H1 (cell line): ENCODE results near the gene BTG2. TPM values are rescaled to one million over a fixed set of nuclear protein-coding genes. Genes with fewer than 3 reads are reported as not detected.

ENCODE experiments used
- EGR1 ChIP-seq: IDR thresholded peaks from 2 replicates; pipeline ENCODE4 v1.6.1; 2011; ENCODE audit warnings: low read depth, low read length, borderline replicate concordance
- NRF1 ChIP-seq: IDR thresholded peaks from 2 replicates; pipeline ENCODE4 v1.6.1; 2011; ENCODE audit warnings: mild to moderate bottlenecking, low read depth, low read length, improper control_type of control experiment
- RAD21 ChIP-seq, 2 experiments: IDR thresholded peaks in 1 of 2; conservative IDR thresholded peaks in 1 of 2; 2 replicates each; pipeline ENCODE4 v1.6.1; 2011; ENCODE audit warnings: low read depth in 2 of 2, low read length in 2 of 2, improper control_type of control experiment in 1 of 2, inconsistent platforms in 1 of 2, mild to moderate bottlenecking in 1 of 2, moderate library complexity in 1 of 2
- polyA plus RNA-seq, 7 experiments: library from polyadenylated mRNA; depleted of rRNA in 3 of 7; stranded (reverse) in 5 of 7; unstranded in 2 of 7; fragments of >200 nt in 5 of 7; fragments of 200-250 nt in 2 of 7; gene quantifications; 1 replicate in 5 of 7; 2 replicates in 1 of 7; 4 replicates in 1 of 7; pipeline versions ENCODE4 v1.2.1 to v1.2.3, GENCODE V29; 2011 to 2013; ENCODE audit warnings: missing spikeins in 2 of 7, mixed read lengths in 2 of 7
- total RNA-seq: library from RNA; stranded (reverse); fragmentation: NEBNext Ultra II Directional; extraction: Animal tissue kit (Norgen Biotek cat#: 25700); gene quantifications from 2 replicates; pipeline ENCODE4 v1.2.1, GENCODE V29; 2021

BTG2 gene
- total and polyA plus RNA-seq, 2 of the 8 experiments (the other 6 are each of a cell fraction or from before 2014, with no cell fraction given), result 4.8 to 11.0 TPM

GRCh38 chr1:203267347-203267846, 37.9 kb upstream of the BTG2 start (continued):
- TF ChIP-seq RAD21 (IDR thresholded peaks at IDR 0.05 in 1 of 2, conservative IDR thresholded peaks at IDR 0.05 in 1 of 2; ENCODE audit: low read depth in 2 of 2, low read length in 2 of 2) (peak; percentile 75 to 85), EGR1 (0 out of 2 replicates have a peak, but pooled peaks have one; percentile 30), NRF1 (0 out of 2 replicates have a peak, but pooled peaks have one; percentile 11)
